Parathyroid adenoma (tissue), 2 donors: ENCODE data around the gene PREB.

Source experiments
- H2AFZ ChIP-seq: fragments of 300-600 bp; sonication (generic); one replicate; pipeline ENCODE4 v1.7.0; 2017; ENCODE audit warnings: antibody characterized with exemption, mild to moderate bottlenecking
- H3K27ac ChIP-seq: fragments of 300-600 bp; sonication (generic); one replicate; pipeline ENCODE4 v1.7.0; 2017
- H3K27me3 ChIP-seq: fragments of 300-600 bp; sonication (generic); one replicate; pipeline ENCODE4 v1.7.0; 2017; ENCODE audit warnings: low read length; ENCODE audit not compliant: control insufficient read depth, insufficient read depth
- H3K36me3 ChIP-seq: fragments of 300-600 bp; sonication (generic); one replicate; pipeline ENCODE4 v1.7.0; 2017; ENCODE audit warnings: low read length; ENCODE audit not compliant: control insufficient read depth, insufficient read depth
- H3K4me1 ChIP-seq: fragments of 300-600 bp; sonication (generic); one replicate; pipeline ENCODE4 v1.7.0; 2017; ENCODE audit warnings: control low read depth
- H3K4me2 ChIP-seq: fragments of 300-600 bp; sonication (generic); one replicate; pipeline ENCODE4 v1.7.0; 2017; ENCODE audit warnings: low read length
- H3K4me3 ChIP-seq: fragments of 300-600 bp; sonication (generic); one replicate; pipeline ENCODE4 v1.7.0; 2017; ENCODE audit warnings: low read depth, low read length
- H3K79me2 ChIP-seq: fragments of 300-600 bp; sonication (generic); one replicate; pipeline ENCODE4 v1.7.0; 2017; ENCODE audit warnings: control low read depth
- H3K9ac ChIP-seq: fragments of 300-600 bp; sonication (generic); one replicate; pipeline ENCODE4 v1.7.0; 2017; ENCODE audit warnings: mild to moderate bottlenecking
- H3K9me3 ChIP-seq: fragments of 300-600 bp; sonication (generic); one replicate; pipeline ENCODE4 v1.7.0; 2017; ENCODE audit warnings: low read length; ENCODE audit not compliant: control insufficient read depth
- CTCF ChIP-seq: fragments of 300-600 bp; sonication (generic); IDR thresholded peaks from one replicate; pipeline ENCODE4 v1.7.0; 2017; ENCODE audit warnings: antibody characterized with exemption, mild to moderate bottlenecking
- donor health status: primary hyperparathyroidism.

Gene PREB

GRCh38 chr2:27148801-27149439 lies 14.5 kb upstream of the PREB start, which contains the start of gene TCF23:
Gene TCF23 (plus strand): TSS chr2:27149004. CDS start chr2:27149134, 130 bp downstream.
- no peaks in the 10 kb centered on the region for H3K9me3 ChIP-seq
- no peaks in the 10 kb centered on the region for H3K4me1 ChIP-seq
- H3K27me3 ChIP-seq = no peaks in the 10 kb centered on the region
- no peaks in the 10 kb centered on the region for H3K36me3 ChIP-seq
- H3K27ac ChIP-seq = no peak within 1 kb of the TSS
- no peak within 1 kb of the TSS for H3K9ac ChIP-seq
- H3K4me2 ChIP-seq = no peak within 1 kb of the TSS
- no peak within 1 kb of the TSS for H2AFZ ChIP-seq
- H3K4me3 ChIP-seq = no peak within 1 kb of the TSS
- no peak for TF ChIP-seq CTCF
- no peaks in the 10 kb centered on the region for H3K79me2 ChIP-seq

- Histone ChIP-seq H3K27ac (no peak overlapping the region), H3K36me3 (no peaks in the 10 kb centered on the region), H3K4me2 (no peak overlapping the region), H3K27me3 (no peaks in the 10 kb centered on the region), H3K9me3 (no peaks in the 10 kb centered on the region), H3K79me2 (no peaks in the 10 kb centered on the region), H3K9ac (no peak overlapping the region), H2AFZ (no peak overlapping the region), H3K4me1 (no peaks in the 10 kb centered on the region), H3K4me3 (no peak overlapping the region)
- TF ChIP-seq CTCF = no peak
Observed at GRCh38 chr2:27147935-27148334, 13.5 kb upstream of the PREB start.

GRCh38 chr2:27145682-27146081 lies 11.2 kb upstream of the PREB start:
- H3K27me3 ChIP-seq = no peaks in the 10 kb centered on the region
- H3K36me3 ChIP-seq = no peaks in the 10 kb centered on the region
- H2AFZ ChIP-seq = no peak overlapping the region
- TF ChIP-seq CTCF = no peak
- no peak overlapping the region for H3K9ac ChIP-seq
- no peaks in the 10 kb centered on the region for H3K9me3 ChIP-seq
- no peak overlapping the region for H3K4me3 ChIP-seq
- H3K27ac ChIP-seq = no peak overlapping the region
- H3K79me2 ChIP-seq = no peaks in the 10 kb centered on the region
- no peak overlapping the region for H3K4me2 ChIP-seq
- no peaks in the 10 kb centered on the region for H3K4me1 ChIP-seq

- TF ChIP-seq CTCF = no peak
- H3K27ac ChIP-seq = no peak overlapping the region
- H3K4me2 ChIP-seq = no peak overlapping the region
- no peaks in the 10 kb centered on the region for H3K27me3 ChIP-seq
- H3K4me3 ChIP-seq = no peak overlapping the region
- no peaks in the 10 kb centered on the region for H3K36me3 ChIP-seq
- no peak overlapping the region for H3K9ac ChIP-seq
- H2AFZ ChIP-seq = no peak overlapping the region
- no peaks in the 10 kb centered on the region for H3K4me1 ChIP-seq
- H3K9me3 ChIP-seq = no peaks in the 10 kb centered on the region
- H3K79me2 ChIP-seq = no peaks in the 10 kb centered on the region
Observed at GRCh38 chr2:27143285-27143684, 8.8 kb upstream of the PREB start.

- Histone ChIP-seq H3K9me3 (no peaks in the 10 kb centered on the region), H3K27ac (no peak within 1 kb of the TSS), H2AFZ (no peak within 1 kb of the TSS), H3K27me3 (no peaks in the 10 kb centered on the region), H3K36me3 (no peaks in the 10 kb centered on the region), H3K4me2 (no peak within 1 kb of the TSS), H3K9ac (no peak within 1 kb of the TSS), H3K4me1 (no peaks in the 10 kb centered on the region), H3K79me2 (no peaks in the 10 kb centered on the region), H3K4me3 (no peak within 1 kb of the TSS)
- no peak for TF ChIP-seq CTCF
Observed at GRCh38 chr2:27139310-27139709, 4.9 kb upstream of the PREB start, which contains the start of gene PRR30. Gene PRR30 (minus strand): TSS chr2:27139410. CDS start chr2:27138329, 1,081 bp downstream.
